RPMI8226 (cell line): Measurements from ENCODE around the gene MMEL1.
"Not testable (repeated sequence)": the region's sequence is repeated elsewhere in the genome, so short reads cannot be mapped to it uniquely, and the experiment has no call there.

Experiments
- DNase-seq: peaks from one replicate; pipeline ENCODE4 v3.0.0-alpha.2; 2015

The MMEL1 gene

DNA sequence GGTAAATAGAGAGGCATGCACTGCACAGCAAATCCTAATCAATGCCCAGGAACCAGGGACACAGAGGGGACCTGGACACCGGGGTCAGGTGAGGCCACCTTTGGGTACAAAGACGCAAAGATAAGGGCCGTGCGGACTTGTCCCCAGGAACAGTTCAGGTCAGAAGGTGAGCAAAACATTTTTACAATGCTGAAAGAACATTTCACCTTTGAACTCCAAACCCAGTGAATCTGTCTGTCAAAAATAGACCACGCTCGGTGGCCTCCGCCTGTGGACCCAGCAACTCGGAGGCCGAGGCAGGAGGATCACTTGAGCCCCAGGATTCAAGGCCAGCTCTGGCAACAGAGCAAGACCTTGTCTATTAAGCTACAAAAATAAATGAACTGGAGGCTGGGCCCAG lies 61.5 kb downstream of the MMEL1 start:
- DNase-seq = no peak

DNA sequence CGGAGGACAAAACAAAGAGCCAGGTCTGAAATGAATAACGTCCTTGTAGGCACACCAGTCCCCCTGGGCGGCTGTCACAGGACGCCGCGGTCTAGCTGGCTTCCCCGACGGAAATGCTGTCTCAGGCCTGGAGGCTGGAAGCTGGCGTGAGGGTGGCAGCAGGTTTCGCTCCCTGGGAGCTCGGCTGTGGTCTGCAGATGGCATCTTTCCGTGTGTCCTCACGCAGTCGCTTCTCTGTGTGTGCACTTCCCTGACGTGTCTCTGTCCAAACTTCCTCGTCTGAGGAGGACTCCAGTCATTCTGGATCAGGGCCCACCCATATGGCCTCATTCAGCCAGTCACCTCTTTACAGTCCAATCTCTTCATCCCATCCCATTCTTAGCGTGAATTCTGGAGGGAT lies 62.5 kb downstream of the MMEL1 start:
- DNase-seq = no peak

DNA sequence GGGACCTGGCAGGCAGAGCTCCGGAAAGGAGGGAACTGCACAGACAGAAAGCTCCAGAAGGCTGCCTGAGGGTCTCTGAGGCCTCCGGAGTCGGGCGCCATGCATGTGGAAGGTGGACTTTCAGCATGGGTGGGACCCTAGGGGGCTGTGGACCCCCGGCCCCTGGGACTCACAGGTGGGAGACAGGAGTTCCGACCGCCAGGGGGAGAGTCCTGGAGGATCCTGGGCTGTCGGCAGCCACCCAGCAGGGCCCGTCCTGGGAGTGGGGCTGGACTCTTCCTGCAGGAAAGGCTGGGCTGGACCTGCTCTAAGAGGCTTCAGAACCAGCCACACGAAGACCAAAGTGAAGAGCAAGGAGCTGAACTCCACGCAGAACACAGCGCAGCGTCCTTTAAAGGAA lies 63.1 kb downstream of the MMEL1 start:
- not testable (repeated sequence) for DNase-seq

DNA sequence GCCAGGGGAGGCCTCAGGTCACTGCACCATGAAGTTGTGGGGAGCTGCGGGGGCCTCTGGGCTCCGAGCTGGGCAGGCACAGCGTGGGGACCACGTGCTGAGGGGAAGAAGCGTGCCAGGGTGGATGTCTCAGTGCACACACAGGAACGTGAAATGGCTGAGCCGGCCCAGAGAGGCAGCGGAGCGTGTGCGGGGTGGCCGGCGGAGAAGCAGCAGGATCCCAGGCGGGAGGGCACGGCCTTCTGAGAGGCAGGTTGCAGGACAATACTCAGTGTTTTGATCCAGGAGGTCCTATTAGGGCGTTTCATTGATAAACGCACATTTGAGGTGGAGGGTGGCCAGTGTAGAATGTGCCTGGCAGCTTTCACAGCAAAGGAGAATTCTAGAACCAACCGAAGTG lies 63.8 kb downstream of the MMEL1 start:
- DNase-seq = no peak

DNA sequence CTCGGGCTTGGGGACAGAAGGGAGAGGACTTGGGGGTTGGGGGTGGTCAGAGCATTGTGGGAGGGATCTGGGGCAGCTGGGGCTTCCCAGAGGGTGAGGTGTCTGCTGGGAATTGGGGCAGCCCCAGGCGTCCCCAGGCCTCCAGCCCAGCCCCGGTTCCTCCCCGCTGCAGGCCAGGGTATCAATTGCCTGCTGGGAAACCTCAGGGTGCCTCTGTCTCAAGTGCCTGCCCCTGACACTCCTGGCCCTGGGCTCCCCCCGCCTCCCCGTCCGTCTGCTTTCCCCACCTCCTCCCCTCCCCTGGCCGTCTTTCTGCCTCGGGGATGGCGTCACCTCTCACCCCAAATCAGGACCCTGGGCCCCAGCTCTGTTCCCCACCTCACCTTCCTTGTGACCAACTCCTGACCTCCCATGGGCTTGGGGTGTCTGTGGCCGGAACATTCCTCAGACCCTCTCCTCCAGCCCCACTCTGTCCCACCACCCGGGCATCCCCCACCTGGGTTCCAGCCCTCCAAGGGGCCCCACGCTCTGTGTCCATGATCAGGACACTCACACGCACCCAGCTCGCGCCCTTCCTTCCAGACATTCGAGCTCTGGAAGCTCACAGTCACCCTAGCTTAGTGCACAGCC lies 64.5 kb downstream of the MMEL1 start:
- DNase-seq = not testable (repeated sequence)

DNA sequence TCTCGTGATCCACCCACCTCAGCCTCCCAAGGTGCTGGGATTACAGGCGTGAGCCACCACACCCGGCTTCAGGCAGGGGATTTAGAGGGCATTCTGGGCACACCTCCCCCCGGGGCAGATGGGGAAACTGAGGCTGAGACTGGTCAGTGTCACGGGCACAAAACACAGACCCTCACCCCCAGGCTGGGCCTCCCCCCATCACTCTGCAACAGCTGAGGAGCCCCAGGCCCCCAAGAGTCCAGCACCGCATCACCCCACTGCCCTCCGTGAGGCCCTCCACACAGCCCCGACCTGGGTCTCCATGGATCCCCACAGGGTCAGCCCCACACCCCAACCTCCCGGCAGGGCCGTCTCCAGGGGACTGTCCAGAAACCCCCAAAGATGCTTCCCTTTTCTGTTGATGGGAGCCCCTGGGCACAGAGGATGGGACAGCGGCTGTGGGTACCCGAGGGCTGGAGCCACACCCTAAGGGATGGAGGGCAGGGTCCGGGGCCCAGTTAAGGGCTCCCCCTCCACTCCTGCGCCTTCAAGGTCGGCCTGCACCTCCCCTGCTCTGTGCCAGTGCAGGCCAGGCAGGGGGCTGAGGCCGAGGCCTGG lies 65.6 kb downstream of the MMEL1 start:
- DNase-seq = no peak

DNA sequence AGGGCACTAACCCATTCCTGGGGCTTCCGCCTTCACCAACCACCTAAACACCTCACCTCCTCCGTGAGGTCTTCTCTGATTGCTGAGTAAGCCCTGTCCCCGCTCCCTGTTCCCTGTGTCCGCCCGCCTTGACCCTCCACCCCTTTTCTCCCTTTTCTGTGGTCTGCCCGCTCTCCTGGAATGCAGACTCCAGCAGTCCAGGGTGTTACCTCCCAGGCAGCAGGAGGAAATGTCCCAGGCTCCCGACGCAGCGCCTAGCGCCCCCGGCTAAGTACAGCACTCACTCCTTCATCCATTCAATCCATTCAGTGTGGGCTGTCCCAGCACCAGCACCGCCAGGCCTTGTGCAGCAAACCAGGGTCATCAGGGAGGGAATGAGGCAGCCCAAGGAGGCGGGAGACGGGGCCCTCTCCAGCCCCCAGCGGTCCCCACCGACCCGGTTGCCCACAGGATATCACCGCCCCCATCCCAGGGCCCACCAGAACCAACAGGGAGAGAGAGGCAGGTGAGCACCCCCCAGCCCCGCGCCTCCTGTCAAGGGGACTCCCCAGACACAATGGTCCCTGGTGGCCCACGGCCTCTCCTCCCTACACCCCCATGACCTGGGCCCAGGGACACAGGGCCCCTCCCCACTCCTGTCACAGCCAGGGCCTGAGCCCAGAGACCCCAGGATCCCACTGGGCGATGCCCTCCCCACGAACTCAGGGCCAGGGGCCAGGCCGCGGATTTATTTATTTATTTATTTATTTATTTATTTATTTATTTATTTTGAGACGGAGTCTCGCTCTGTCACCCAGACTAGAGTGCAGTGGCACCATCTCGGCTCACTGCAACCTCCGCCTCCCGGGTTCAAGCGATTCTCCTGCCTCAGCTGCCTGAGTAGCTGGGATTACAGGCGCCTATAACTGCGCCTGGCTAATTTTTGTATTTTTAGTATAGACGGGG lies 66.4 kb downstream of the MMEL1 start:
- no peak for DNase-seq

DNA sequence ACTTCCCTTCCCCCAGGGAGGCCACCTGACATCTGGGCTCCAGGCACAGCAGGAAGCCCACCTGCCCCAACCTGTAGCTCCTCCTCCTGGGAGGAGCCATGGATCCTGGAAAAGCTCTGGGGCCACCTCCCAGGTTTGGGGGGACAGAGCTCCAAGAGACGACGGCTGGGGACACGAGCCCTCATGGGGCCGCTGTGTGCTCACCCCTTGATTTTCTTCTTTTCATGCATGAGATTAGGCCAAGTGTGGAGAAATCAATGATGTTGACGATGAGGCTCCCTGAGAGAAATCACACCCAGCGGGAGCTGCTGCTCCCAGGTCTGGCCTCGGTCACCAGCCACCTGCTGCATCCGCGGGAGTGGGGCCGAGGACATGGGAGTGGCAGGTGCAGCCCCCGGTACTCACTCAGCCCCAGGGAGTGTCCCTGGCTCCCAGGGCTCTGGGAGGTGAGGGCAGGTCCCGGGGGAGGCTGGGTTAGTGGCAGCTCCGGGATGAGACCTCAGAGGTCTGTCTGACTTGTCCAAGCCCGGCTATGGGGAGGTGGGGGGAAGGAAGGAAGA lies 67.9 kb downstream of the MMEL1 start:
- DNase-seq = no peak

DNA sequence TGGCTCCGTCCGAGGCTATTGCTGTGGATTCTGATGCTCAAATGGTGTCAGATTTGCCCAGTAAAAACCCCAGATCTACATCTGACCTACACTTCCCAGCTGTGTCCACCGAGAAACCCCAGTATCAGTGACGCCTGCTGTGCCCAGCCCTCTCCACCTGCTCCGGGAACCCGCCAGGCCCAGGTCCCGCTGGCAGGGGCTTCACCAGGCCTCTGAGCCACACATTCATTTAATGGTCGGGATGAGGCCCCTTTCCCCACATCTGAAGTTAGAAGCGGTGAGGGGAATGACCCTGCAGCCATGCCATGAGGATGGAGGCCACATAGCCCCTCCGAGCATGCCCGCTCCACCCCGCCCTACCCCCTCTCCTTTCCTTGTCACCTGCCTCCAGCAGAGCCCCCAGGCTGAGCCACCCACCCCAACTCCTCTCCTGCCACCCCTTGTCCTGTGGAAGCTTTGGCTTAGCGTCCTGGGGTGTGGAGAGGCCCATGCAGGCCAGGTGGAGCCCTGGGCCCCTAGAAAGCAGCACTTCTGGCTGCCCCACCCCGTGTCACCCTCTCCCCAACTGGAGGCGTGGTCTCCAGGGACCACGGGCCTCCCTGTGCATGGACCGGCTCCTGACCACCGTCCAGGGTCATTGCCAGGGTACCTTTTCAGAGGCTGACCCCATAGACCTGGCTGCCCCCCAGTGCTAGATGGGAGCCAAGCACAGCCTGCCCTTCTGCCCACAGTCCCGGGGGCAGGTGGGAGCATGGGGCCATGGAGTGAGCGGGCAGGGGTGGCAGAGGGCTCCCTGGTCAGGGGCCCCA lies 68.6 kb downstream of the MMEL1 start:
- DNase-seq = no peak

DNA sequence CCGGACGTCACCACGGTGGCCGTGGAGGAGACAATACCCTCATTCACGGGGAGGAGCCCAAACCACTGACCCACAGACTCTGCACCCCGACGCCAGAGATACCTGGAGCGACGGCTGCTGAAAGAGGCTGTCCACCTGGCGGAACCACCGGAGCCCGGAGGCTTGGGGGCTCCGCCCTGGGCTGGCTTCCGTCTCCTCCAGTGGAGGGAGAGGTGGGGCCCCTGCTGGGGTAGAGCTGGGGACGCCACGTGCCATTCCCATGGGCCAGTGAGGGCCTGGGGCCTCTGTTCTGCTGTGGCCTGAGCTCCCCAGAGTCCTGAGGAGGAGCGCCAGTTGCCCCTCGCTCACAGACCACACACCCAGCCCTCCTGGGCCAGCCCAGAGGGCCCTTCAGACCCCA lies 69.6 kb downstream of the MMEL1 start:
- no peak for DNase-seq

DNA sequence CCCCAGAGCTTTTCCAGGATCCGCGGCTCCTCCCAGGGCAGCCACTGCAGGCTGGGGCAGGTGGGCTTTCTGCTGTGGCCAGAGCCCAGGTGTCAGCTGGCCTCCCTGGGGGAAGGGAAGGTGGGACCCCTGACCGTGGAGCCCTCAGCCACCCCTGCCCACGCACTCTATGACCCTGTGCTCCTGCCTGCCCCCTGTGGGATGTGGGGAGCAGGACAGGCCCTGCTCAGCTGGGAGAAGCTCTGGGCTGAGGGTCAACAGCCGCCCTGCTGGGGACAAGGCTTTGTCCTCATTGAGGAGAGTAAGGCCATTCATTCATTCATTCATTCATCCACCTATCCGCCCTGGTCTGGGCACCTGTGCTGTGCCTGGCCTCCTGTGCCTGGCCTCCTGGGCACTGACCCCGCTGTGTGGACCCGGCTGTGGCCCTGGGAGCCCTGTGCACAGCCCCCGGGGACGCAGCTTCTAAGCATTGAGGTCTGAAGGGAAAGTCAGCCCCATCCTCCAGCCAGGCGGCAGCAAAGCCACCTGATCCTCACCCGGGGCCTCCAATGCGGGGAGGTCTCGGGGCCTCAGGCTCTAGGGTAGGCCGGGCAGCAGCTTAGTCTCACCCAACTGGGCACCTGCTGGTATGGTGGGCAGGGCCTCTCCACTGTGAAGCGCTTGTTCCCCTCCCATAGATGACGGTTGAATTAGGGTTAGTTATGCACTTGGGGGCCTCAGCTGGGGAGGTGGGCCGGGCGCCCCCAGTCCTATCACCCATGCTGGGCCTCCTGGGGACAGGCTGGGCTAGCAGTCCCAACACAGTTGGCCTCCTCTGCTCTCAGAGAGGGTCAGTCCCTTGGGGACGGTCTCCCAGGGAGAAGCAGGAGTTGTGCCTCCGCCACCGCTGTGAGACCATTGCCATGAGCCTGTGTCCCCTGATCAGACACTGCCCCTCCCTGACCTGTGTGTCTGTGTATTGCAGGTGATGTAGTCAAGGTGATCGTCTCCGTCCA lies 70.6 kb downstream of the MMEL1 start:
- DNase-seq = no peak

DNA sequence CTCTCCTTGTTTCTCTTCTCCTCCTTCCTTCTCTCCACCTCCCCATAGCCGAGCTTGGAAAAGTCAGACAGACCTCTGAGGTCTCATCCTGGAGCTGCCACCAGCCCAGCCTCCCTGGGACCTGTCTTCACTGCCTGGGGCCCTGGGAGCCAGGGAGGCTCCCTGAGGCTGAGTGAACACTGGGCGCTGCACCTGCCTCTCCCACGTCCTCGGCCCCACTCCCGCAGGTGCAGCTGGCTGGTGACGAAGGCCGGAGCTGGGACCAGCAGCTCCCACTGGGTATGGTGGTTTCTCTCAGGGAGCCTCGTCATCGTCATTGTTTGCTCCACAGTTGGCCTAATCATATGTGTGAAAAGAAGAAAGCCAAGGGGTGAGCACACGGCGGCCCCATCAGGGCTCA lies 71.4 kb downstream of the MMEL1 start:
- DNase-seq = no peak

DNA sequence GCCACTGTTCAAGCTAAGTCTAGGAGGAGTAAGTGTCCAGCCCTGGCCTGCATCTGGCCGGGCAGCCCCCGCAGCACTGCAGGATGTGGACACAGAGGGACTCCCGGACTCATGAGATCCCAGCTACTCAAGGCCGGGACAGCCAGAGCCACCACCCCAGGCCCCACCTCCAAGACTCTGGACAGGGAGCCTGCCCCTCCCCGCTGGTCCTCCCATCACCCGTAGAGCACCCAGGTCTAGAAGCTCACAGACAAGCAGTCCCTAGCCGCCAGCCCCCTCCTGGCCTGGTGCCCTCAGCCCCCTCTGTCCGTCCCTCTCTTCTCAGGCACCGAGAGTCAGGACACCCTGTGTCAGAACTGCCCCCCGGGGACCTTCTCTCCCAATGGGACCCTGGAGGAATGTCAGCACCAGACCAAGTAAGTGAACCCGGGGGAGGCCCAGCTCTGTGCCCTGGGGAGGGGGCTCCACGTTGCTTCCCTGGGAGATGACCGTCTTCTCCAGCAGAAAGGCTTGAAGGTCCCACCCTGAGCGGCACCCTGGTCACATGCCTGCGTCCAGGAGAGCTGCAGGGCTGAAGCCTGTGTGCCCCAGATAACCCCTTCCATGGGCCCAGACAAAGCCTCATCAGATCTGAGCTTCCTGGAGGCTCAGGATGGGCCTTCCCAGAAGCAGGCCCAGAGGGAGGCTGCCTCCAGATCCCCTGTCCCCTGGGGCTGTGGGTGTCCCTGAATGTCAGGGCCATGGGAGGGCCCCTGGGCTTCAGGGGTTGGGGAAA lies 72.3 kb downstream of the MMEL1 start:
- no peak for DNase-seq

DNA sequence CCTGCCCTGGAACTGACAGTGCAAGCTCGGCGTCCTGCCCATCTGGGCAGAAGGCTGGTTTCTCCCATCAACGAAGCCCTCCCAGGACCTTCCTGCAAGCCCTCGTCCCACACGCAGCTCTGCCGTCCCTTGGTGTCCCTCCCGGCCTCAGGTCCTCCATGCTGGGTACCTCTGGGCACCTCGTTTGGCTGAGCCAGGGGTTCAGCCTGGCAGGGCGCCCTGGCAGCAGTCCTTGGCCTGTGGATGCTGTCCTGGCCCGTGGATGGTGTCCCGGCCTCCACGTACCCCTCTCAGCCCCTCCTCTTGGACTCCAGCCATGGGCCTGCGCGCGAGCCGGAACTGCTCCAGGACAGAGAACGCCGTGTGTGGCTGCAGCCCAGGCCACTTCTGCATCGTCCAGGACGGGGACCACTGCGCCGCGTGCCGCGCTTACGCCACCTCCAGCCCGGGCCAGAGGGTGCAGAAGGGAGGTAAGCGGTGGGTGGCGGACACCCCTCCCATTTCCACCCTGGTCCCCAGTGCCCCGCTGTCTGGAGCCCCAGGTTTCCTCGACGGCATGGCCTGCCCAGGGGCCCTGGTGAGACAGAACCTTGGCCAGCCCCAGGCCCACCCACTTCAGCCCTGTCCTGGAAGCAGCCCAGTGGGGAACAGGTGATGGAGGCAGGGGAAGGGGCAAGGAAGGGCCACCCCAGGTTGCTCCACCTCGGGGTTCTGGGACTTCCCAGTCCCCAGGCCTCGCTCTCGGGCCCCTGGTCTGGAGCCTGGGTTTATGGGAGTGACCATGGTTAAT lies 73.1 kb downstream of the MMEL1 start:
- no peak for DNase-seq

DNA sequence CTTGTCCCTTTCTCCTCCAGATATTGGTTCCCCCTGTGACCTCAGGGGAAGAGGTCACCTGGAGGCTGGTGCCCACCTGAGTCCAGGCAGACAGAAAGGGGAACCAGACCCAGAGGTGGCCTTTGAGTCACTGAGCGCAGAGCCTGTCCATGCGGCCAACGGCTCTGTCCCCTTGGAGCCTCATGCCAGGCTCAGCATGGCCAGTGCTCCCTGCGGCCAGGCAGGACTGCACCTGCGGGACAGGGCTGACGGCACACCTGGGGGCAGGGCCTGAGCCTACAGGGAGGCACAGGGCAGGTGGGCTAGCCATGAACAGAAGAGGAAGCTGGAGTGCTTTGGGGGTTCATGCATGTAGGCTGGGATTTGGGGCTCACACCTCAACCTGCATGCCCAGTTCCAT lies 74.0 kb downstream of the MMEL1 start:
- DNase-seq = no peak

DNA sequence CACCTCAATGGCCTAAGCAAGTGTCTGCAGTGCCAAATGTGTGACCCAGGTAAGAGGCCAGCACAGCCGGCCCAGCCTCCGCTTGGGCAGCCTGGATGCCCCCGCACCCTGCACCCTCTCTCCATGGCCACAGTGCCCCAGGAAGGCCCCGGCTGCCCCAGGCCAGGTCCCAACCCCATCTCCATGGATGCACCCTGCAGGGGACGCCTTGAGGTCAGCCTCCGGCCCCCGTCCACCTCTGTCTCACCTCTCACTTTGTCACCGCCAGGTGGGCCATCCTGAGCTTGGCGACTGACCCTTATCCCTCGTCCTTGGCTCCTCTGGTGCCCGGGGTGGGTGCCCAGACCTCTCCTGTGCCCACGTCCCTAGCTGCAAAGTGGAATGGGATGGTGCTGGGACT lies 74.4 kb downstream of the MMEL1 start:
- no peak for DNase-seq

DNA sequence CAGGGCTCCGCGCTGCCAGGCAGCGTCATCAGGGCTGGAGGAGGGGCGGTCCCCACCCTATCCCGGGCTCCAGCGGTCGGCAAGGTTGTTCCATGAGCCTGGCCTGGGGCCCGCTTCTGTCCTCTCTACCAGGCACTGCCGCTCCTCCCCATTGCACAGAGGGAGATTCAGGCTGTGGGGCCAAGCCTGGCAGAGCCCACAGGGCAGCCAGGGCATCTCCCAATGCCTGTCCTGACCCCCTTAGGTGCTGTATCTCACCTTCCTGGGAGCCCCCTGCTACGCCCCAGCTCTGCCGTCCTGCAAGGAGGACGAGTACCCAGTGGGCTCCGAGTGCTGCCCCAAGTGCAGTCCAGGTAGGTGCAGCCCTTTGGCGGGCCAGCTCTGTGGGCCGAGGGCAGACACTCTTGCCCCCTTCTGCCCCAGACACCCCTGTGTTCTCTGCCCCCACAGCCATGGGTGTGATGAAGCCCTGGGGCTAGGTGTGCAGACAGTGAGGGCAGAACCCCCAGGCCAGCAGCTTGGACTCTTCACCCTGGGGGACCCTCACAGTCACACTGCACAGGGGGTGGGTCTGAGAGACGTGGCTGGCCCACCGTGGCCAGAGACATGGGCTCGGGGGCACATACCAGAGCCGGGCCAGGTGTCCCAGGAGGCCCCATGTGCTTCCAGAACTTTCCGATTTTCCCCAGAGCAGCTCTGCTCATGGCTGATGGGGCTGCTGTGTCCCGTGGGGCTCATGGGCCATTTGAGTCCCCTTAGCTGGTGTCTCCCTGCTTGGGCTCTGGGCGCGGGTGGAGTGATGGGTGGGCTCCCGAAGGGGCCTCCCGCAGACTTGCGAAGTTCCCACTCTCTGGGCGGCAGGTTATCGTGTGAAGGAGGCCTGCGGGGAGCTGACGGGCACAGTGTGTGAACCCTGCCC lies 75.1 kb downstream of the MMEL1 start:
- DNase-seq = no peak

DNA sequence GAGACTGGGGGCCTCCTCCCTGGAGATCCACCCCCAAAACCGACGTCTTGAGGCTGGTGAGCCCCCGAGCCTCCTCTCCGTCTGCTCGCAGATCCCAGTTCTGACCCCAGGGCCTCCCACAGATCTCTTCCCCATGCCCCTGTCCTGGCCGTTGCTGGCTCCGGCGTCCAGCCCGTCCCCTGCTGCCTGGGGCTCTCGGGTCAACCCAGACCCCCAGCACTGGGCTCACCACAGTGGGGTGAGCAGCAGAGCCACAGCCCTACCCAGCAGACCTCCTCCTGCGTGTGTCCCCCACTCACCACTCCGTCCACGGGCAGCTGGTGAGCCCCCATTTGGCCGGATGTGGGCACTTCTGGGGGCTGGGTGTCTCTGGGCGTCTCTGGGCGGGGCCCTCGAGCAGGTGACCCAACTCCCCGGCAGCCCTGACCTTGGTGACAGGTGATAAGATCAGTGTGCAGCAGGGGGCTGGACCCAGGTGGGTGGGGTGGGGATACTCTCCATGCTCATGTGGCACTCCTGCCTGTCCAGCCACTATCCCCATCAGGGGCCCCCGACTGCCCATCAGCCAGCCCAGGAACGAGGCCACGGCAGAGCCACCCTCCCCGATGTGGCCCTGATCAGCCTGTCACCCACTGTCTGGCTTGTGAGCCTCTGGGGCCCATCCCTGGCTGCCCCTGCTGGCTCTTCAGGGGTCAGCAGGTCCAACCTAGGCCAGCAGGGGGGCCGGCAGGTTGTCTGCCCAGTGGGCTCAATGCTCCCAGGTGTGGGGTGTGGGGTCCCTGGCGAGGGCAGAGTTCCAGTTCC lies 75.9 kb downstream of the MMEL1 start:
- DNase-seq = peak; percentile 71
